CD4-positive, alpha-beta memory T cell (primary cell): ENCODE results near the gene CSTF3. TPM values are rescaled to one million over a fixed set of nuclear protein-coding genes. Genes with fewer than 3 reads are reported as not detected.

Experiments
- CTCF ChIA-PET: fragments of 350-600 bp; sonication (Branson Sonifier 250); formaldehyde crosslinking; loops from one replicate; lab custom pipeline; 2021; ENCODE audit warnings: inconsistent platforms; ENCODE audit not compliant: partially characterized antibody; lab: Charles Lee
- POLR2A ChIA-PET: fragments of 350-600 bp; sonication (Branson Sonifier 250); formaldehyde crosslinking; loops from one replicate; lab custom pipeline; 2021; ENCODE audit not compliant: partially characterized antibody; lab: Charles Lee
- DNase-seq, 5 donors: peaks; one replicate each; pipeline versions ENCODE4 v3.0.0 to v3.0.0-alpha.2; 2020 to 2022; ENCODE audit warnings: mixed read lengths in 1 of 5
- H3K27ac ChIP-seq: one replicate; pipeline ENCODE4 v1.7.0; 2013; ENCODE audit warnings: low read depth, low read length
- H3K27me3 ChIP-seq: 2 replicates; pipeline ENCODE4 v1.7.0; 2013; ENCODE audit warnings: mild to moderate bottlenecking, low read length, moderate library complexity; ENCODE audit not compliant: insufficient read depth
- H3K36me3 ChIP-seq: 2 replicates; pipeline ENCODE4 v1.7.0; 2013; ENCODE audit warnings: mild to moderate bottlenecking, low read length, moderate library complexity; ENCODE audit not compliant: insufficient read depth
- H3K4me1 ChIP-seq: 2 replicates; pipeline ENCODE4 v1.7.0; 2013; ENCODE audit warnings: mild to moderate bottlenecking, low read length, moderate library complexity; ENCODE audit not compliant: insufficient read depth
- H3K4me3 ChIP-seq, 2 donors: one replicate each; pipeline ENCODE4 v1.7.0; 2013; ENCODE audit warnings: low read length in 2 of 2, mild to moderate bottlenecking in 1 of 2
- H3K9me3 ChIP-seq, 2 donors: one replicate each; pipeline ENCODE4 v1.7.0; 2013; ENCODE audit warnings: low read length in 2 of 2, control low read depth in 1 of 2; ENCODE audit not compliant: control insufficient read depth in 1 of 2
- H3K27ac Mint-ChIP-seq, 7 donors: one replicate each; pipeline ENCODE4 v1.8.0; 2020 to 2021; ENCODE audit warnings: mixed read lengths in 7 of 7, mild to moderate bottlenecking in 6 of 7, inconsistent platforms in 3 of 7, moderate library complexity in 3 of 7
- H3K27me3 Mint-ChIP-seq, 2 donors: one replicate each; pipeline ENCODE4 v1.8.0; 2020 to 2021; ENCODE audit warnings: mixed read lengths in 2 of 2
- H3K36me3 Mint-ChIP-seq, 2 donors: one replicate each; pipeline ENCODE4 v1.8.0; 2020 to 2021; ENCODE audit warnings: mixed read lengths in 2 of 2, inconsistent platforms in 1 of 2, mild to moderate bottlenecking in 1 of 2
- H3K4me1 Mint-ChIP-seq, 4 donors: one replicate each; pipeline ENCODE4 v1.8.0; 2020 to 2021; ENCODE audit warnings: mixed read lengths in 4 of 4, mild to moderate bottlenecking in 1 of 4
- H3K4me3 Mint-ChIP-seq, 8 donors: one replicate each; pipeline ENCODE4 v1.8.0; 2020 to 2021; ENCODE audit warnings: mixed read lengths in 8 of 8, mild to moderate bottlenecking in 7 of 8, moderate library complexity in 6 of 8, inconsistent platforms in 3 of 8
- H3K9me3 Mint-ChIP-seq, 8 donors: one replicate each; pipeline ENCODE4 v1.8.0; 2020 to 2021; ENCODE audit warnings: mixed read lengths in 8 of 8, mild to moderate bottlenecking in 5 of 8, inconsistent platforms in 3 of 8, moderate library complexity in 1 of 8
- intact Hi-C: fragments of 100-400 bp; cut with micrococcal nuclease; formaldehyde crosslinking; loops from one replicate; pipeline ENCODE4 v1.15.1; 2023
- polyA plus RNA-seq, 2 donors: library from polyadenylated mRNA; unstranded; fragments of 300-500 nt; fragmentation: Illumina TruSeq; gene quantifications; one replicate each; pipeline ENCODE4 v1.2.3, GENCODE V29; 2021
- total RNA-seq, 2 experiments: library from RNA; stranded (reverse); gene quantifications; one replicate each; pipeline ENCODE4 v1.2.3, GENCODE V29; 2021

CSTF3 gene
- total RNA-seq (10 to 100 TPM; 33.5 to 34.0 TPM), polyA plus RNA-seq (10 to 100 TPM; 18.1 to 18.4 TPM)

DNA sequence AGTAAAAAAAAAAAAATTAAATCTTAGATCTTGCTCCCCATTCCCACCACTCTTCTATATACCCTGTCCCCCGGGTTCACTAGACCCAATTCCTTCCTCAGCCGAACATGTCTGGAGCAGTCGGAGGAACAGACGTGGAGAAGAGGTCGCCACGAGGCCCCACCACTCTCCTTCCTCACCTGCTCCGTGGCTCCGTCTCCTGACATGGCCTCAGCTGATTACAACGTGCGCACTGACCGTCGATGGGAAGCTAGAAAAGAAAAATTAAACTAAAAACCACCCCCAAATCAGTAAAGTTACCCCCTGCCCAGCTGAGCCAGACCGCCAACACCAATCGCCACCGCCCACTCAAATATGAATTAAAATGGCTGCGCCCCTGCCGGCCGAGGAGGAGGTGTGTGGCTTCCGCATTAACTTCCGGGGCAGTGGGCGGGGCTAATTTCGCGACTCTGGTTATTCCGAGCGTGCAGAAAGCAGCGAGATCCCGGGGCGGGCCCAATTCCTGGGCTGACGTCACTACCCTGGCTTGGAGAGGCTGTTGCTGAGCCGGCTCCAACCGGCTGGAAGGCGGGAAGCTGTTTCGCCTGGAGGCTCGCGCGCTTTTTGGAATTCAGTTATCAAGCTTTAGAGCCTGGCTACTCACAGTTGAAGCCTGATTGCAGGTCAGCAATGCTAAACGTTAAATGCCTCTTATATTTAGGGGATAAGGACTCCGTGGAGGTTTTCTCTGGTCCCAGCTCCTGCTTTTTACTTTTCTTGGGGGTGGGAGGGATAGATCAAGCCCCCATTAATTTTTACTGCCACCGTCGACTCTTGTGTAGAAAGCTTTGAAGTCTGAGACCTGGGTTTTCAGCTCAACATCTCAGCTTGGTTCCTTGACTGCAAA lies at the start of gene CSTF3:
CSTF3 (minus strand) TSS at position 361 of the 886 bp plus-strand sequence; CDS start at position 206, 155 bp downstream.
- peaks cover 32 to 64% (median 47%) of the 10 kb centered on the region in 4 donors for H3K4me1 Mint-ChIP-seq
- intact Hi-C loops = loop anchor here (1.0 to 2.0 kb wide), 6 partner anchors 97 to 575 kb away; partner anchors contain the start of genes C11orf91, CD59, QSER1 and TCP11L1

GRCh38 chr11:33208150-33208549 lies 46.9 kb upstream of the CSTF3 start:
- DNase-seq = no peak
- CTCF ChIA-PET = no interaction called here
- H3K27ac Mint-ChIP-seq = no peak overlapping the region
- H3K36me3 ChIP-seq = no peaks in the 10 kb centered on the region
- intact Hi-C loops = no loop called here
- POLR2A ChIA-PET = no interaction called here
- no peaks in the 10 kb centered on the region for H3K27me3 ChIP-seq
- H3K9me3 ChIP-seq = no peaks in the 10 kb centered on the region
- H3K9me3 Mint-ChIP-seq = peaks cover 0 to 2% (median 0%) of the 10 kb centered on the region in 8 donors
- no peaks in the 10 kb centered on the region for H3K4me1 Mint-ChIP-seq
- H3K27me3 Mint-ChIP-seq = peaks cover 5 to 7% of the 10 kb centered on the region in 2 donors
- H3K27ac ChIP-seq = no peak overlapping the region
- no peaks in the 10 kb centered on the region for H3K4me1 ChIP-seq
- H3K4me3 ChIP-seq = no peak overlapping the region
- H3K4me3 Mint-ChIP-seq = no peak overlapping the region
- no peaks in the 10 kb centered on the region for H3K36me3 Mint-ChIP-seq

More for the DNA sequence above, at the start of gene CSTF3:
- H3K27me3 ChIP-seq = no peaks in the 10 kb centered on the region
- Mint-ChIP-seq H3K36me3 (peaks cover 7 to 26% of the 10 kb centered on the region in 2 donors), H3K27me3 (no peaks in the 10 kb centered on the region), H3K27ac (peak within 1 kb of the TSS; percentile 95 to 100 (median 98)), H3K9me3 (no peaks in the 10 kb centered on the region), H3K4me3 (peak within 1 kb of the TSS; percentile 94 to 100 (median 100))
- H3K27ac ChIP-seq = peak within 1 kb of the TSS; percentile 87
- peaks cover 48% of the 10 kb centered on the region for H3K4me1 ChIP-seq
- DNase-seq = peak; percentile 89 to 96 (median 90)
- no peaks in the 10 kb centered on the region for H3K9me3 ChIP-seq
- CTCF ChIA-PET = interaction anchor here (0.9 to 1.8 kb wide), 7 partner anchors 8 to 581 kb away, joined by 3 to 8 read pairs (median 3); no protein-coding TSS in a partner anchor
- peak within 1 kb of the TSS; percentile 94 to 95 for H3K4me3 ChIP-seq
- H3K36me3 ChIP-seq = no peaks in the 10 kb centered on the region
- POLR2A ChIA-PET = interaction anchor here (1.0 to 2.3 kb wide), 8 partner anchors 8 to 577 kb away, joined by 3 to 10 read pairs (median 4); partner anchors contain the start of genes CD59, EIF3M, HIPK3 and TCP11L1

DNA sequence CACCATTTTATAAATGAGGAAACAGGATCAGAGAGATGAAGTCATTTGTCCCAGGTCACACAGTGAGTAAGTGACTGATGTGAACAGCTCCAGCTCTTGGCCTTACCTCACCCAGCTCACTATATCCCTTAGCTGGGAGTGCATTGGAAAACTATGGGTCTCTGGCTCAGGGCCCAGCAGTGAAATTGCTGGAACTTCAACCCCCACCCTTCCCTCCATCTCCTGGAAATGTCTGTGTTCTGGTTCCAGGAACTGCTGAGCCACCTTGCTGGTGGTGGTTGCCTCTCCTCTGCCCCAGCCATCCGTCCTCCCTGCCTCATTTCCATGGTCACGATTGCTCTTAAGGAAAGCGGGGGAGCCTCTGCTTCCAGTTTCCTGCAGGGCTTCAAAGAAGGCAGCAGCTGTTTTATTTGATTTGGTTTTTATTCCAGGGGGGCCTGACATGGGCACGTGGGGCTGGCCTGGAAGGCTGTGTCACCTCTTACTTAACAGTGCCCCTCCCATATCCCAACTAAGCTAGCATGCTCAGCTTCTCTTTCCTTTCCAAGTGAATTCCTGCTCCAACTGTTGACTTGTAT lies 46.2 kb upstream of the CSTF3 start:
- DNase-seq = no peak
- intact Hi-C loops = no loop called here
- Mint-ChIP-seq H3K27ac (no peak overlapping the region), H3K4me1 (no peaks in the 10 kb centered on the region), H3K4me3 (no peak overlapping the region), H3K9me3 (peaks cover 0 to 2% (median 0%) of the 10 kb centered on the region in 8 donors), H3K27me3 (peaks cover 5 to 7% of the 10 kb centered on the region in 2 donors), H3K36me3 (no peaks in the 10 kb centered on the region)
- POLR2A ChIA-PET = no interaction called here
- Histone ChIP-seq H3K27ac (no peak overlapping the region), H3K4me3 (no peak overlapping the region), H3K9me3 (no peaks in the 10 kb centered on the region), H3K36me3 (no peaks in the 10 kb centered on the region), H3K27me3 (no peaks in the 10 kb centered on the region), H3K4me1 (no peaks in the 10 kb centered on the region)
- CTCF ChIA-PET = no interaction called here

- H3K9me3 ChIP-seq = no peaks in the 10 kb centered on the region
- H3K4me3 ChIP-seq = no peak overlapping the region
- no peaks in the 10 kb centered on the region for H3K4me1 ChIP-seq
- Mint-ChIP-seq H3K27me3 (no peaks in the 10 kb centered on the region), H3K36me3 (no peaks in the 10 kb centered on the region), H3K4me3 (no peak overlapping the region), H3K9me3 (no peaks in the 10 kb centered on the region), H3K27ac (no peak overlapping the region), H3K4me1 (no peaks in the 10 kb centered on the region)
- ChIA-PET CTCF (interaction anchor here (0.6 kb wide), 1 partner anchor 35 kb away, joined by 3 read pairs; no protein-coding TSS in a partner anchor), POLR2A (no interaction called here)
- no peaks in the 10 kb centered on the region for H3K27me3 ChIP-seq
- no peak overlapping the region for H3K27ac ChIP-seq
- DNase-seq = no peak
- H3K36me3 ChIP-seq = no peaks in the 10 kb centered on the region
- intact Hi-C loops = no loop called here
These were observed 36.8 kb upstream of the CSTF3 start for GRCh38 chr11:33197915-33198727.

DNA sequence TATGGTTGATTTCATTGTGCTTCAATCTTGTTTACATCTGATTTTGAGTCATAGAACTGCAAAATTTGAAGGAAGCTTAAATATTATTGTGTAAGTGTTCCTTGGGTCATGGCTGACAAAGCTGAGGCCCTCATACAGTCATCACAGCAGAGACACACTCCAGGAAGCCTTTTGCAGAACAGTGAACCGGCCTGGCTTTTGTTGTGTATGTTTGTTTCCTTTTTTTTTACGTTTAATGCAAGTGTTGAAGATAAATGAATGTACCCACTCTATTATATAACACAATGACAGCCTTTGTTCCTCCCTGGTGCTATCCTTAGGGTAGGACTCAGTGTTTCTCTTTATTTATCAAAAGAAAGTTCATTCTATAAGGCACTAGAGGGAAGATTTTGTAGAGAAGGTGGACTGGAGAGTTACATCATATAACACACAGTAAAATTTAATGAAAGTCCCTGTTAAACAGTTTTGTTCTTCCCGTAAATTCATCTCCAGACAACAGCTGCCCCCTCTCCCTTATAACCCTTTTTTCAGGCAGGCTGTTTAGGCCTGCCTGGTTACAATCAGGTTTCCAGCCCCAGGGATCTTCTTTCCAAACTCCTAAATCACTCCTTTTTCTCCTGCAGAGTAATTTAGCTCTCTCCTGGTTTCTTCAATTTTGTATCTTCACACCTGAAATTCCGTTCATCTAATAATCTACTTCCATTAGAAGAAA lies 34.3 kb upstream of the CSTF3 start:
- ChIA-PET POLR2A (no interaction called here), CTCF (no interaction called here)
- no peaks in the 10 kb centered on the region for H3K9me3 Mint-ChIP-seq
- no peaks in the 10 kb centered on the region for H3K4me1 Mint-ChIP-seq
- H3K9me3 ChIP-seq = no peaks in the 10 kb centered on the region
- intact Hi-C loops = no loop called here
- H3K27me3 ChIP-seq = no peaks in the 10 kb centered on the region
- H3K4me3 Mint-ChIP-seq = no peak overlapping the region
- H3K36me3 Mint-ChIP-seq = no peaks in the 10 kb centered on the region
- H3K27ac ChIP-seq = no peak overlapping the region
- DNase-seq = no peak
- no peaks in the 10 kb centered on the region for H3K4me1 ChIP-seq
- H3K27ac Mint-ChIP-seq = no peak overlapping the region
- no peak overlapping the region for H3K4me3 ChIP-seq
- no peaks in the 10 kb centered on the region for H3K36me3 ChIP-seq
- H3K27me3 Mint-ChIP-seq = no peaks in the 10 kb centered on the region

DNA sequence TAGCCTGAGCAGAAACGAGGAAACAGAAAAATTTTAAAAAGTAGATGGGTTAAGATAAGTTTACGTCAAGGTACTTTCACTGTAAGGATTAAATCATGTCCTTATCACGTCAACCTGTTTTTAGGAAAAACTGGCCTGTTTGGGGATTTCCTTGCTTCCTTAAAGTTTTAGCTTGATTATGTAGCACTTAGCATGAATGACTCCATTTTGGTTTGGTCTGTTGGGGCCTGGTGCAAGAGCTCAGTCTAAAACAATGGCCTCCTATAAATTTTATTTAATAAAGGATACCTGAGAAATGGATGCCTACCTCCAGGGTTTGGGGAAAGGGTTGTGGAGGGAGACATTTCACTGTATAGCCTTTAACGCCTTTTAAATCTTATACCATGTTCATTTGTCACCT lies 33.2 kb upstream of the CSTF3 start:
- no peak for DNase-seq
- ChIA-PET POLR2A (no interaction called here), CTCF (no interaction called here)
- no peak overlapping the region for H3K27ac Mint-ChIP-seq
- intact Hi-C loops = no loop called here
- H3K9me3 Mint-ChIP-seq = peaks cover 0 to 2% (median 0%) of the 10 kb centered on the region in 8 donors
- H3K36me3 Mint-ChIP-seq = no peaks in the 10 kb centered on the region
- H3K27me3 Mint-ChIP-seq = no peaks in the 10 kb centered on the region
- Histone ChIP-seq H3K4me3 (no peak overlapping the region), H3K36me3 (no peaks in the 10 kb centered on the region), H3K27ac (no peak overlapping the region), H3K27me3 (no peaks in the 10 kb centered on the region), H3K9me3 (no peaks in the 10 kb centered on the region), H3K4me1 (no peaks in the 10 kb centered on the region)
- H3K4me1 Mint-ChIP-seq = no peaks in the 10 kb centered on the region
- H3K4me3 Mint-ChIP-seq = no peak overlapping the region
